ENCODE results near the gene ADGRA1. TPM values are rescaled to one million over a fixed set of nuclear protein-coding genes. Genes with fewer than 3 reads are reported as not detected.

Gene ADGRA1
- total RNA-seq, 4 donors from 2014 or later = 0.07 to 1.0 TPM; not detected in 2

DNA sequence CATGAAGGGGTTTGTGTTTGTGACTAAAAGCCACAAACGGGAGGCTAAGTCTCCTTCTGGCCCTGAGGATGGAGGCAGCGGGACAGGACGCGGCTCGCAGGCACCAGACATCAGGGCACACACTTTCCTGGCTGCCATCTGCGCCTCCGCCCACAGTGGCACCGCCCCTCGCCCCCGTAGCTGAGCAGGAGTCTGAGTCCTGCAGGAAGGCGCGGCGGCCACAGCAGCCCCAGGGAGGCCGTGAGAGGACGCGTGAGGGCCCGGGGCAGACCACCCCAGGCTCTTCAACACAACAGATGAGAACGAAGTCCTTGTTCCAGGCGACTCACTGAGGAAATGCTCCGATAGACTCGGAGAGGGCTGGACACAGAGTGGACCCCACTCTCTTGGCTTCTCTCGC, 6.6 kb downstream of the ADGRA1 start:
- intact Hi-C loops (cut with DNase I; ENCODE audit: low total_unique reads) = no loop called here
- Histone ChIP-seq H3K4me1 (no peaks in the 10 kb centered on the region), H3K27me3 (no peaks in the 10 kb centered on the region), H3K36me3 (no peaks in the 10 kb centered on the region), H3K9me3 (no peaks in the 10 kb centered on the region), H3K27ac (no peak overlapping the region), H3K4me3 (no peak overlapping the region)
- no peak for DNase-seq
- TF ChIP-seq POLR2A (IDR thresholded peaks at IDR 0.05) = no peak
- TF ChIP-seq, protein P1, sequence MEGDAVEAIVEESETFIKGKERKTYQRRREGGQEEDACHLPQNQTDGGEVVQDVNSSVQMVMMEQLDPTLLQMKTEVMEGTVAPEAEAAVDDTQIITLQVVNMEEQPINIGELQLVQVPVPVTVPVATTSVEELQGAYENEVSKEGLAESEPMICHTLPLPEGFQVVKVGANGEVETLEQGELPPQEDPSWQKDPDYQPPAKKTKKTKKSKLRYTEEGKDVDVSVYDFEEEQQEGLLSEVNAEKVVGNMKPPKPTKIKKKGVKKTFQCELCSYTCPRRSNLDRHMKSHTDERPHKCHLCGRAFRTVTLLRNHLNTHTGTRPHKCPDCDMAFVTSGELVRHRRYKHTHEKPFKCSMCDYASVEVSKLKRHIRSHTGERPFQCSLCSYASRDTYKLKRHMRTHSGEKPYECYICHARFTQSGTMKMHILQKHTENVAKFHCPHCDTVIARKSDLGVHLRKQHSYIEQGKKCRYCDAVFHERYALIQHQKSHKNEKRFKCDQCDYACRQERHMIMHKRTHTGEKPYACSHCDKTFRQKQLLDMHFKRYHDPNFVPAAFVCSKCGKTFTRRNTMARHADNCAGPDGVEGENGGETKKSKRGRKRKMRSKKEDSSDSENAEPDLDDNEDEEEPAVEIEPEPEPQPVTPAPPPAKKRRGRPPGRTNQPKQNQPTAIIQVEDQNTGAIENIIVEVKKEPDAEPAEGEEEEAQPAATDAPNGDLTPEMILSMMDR (IDR thresholded peaks at IDR 0.05) = no peak

DNA sequence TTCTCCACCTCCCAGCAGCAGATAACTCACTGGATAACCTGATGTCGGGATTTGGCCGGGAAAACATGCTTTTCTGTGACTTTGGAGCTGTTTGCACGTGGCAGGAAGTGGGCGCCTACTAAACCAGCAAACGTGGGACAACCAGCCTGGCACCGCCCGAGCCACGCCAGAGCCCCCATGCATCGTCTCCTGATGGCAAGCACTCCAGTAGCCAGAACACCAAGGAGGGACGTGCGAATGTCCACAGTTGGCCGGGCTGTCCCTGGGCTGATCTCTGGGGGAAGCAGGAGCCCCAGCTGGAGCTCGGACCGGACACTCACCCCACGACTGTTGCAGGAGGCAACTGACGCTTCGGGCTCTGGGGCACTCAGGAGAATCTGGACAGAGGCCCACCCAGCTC, 7.1 kb downstream of the ADGRA1 start:
- H3K4me1 ChIP-seq = no peaks in the 10 kb centered on the region
- no peaks in the 10 kb centered on the region for H3K27me3 ChIP-seq
- no peaks in the 10 kb centered on the region for H3K36me3 ChIP-seq
- intact Hi-C loops (cut with DNase I; ENCODE audit: low total_unique reads) = no loop called here
- H3K27ac ChIP-seq = no peak overlapping the region
- DNase-seq = no peak
- H3K9me3 ChIP-seq = no peaks in the 10 kb centered on the region
- TF ChIP-seq, protein P1 (IDR thresholded peaks at IDR 0.05) = no peak
- TF ChIP-seq POLR2A (IDR thresholded peaks at IDR 0.05) = no peak
- no peak overlapping the region for H3K4me3 ChIP-seq

DNA sequence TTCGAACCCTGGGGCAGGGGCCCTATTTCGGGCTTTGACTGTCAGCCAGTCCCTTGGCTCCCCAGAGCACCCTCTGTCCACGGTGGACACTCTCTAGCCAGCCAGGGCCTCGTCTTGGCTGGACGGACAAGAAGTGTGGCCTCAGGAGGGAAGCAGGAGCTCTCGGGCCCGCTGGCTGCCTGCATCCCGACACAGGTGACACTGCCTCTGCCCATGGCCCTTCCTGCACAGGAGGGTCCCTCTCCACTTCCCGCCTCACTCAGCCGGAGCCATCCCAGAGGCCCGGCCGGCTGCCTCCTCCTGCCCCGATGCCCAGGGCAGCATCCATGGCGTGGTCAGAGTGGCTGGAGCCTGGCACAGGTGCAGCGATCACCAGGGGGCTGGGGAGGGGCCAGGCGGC, 7.9 kb downstream of the ADGRA1 start:
- no peaks in the 10 kb centered on the region for H3K36me3 ChIP-seq
- no peaks in the 10 kb centered on the region for H3K27me3 ChIP-seq
- no peak overlapping the region for H3K4me3 ChIP-seq
- intact Hi-C loops (cut with DNase I; ENCODE audit: low total_unique reads) = no loop called here
- no peak overlapping the region for H3K27ac ChIP-seq
- no peaks in the 10 kb centered on the region for H3K4me1 ChIP-seq
- no peak for TF ChIP-seq POLR2A (IDR thresholded peaks at IDR 0.05)
- TF ChIP-seq, protein P1 (IDR thresholded peaks at IDR 0.05) = no peak
- H3K9me3 ChIP-seq = no peaks in the 10 kb centered on the region
- no peak for DNase-seq

- Histone ChIP-seq H3K9me3 (no peaks in the 10 kb centered on the region), H3K27me3 (no peaks in the 10 kb centered on the region)
- intact Hi-C loops (cut with DNase I; ENCODE audit: low total_unique reads) = no loop called here
Measured at GRCh38 chr10:133096616-133097269, 9.0 kb downstream of the ADGRA1 start.

GRCh38 chr10:133097418-133097817, 9.7 kb downstream of the ADGRA1 start:
- Histone ChIP-seq H3K4me1 (no peaks in the 10 kb centered on the region), H3K36me3 (no peaks in the 10 kb centered on the region), H3K27me3 (no peaks in the 10 kb centered on the region), H3K27ac (no peak overlapping the region), H3K4me3 (no peak overlapping the region), H3K9me3 (no peaks in the 10 kb centered on the region)
- intact Hi-C loops (cut with DNase I; ENCODE audit: low total_unique reads) = no loop called here
- TF ChIP-seq POLR2A (IDR thresholded peaks at IDR 0.05) = no peak
- TF ChIP-seq, protein P1 (IDR thresholded peaks at IDR 0.05) = no peak
- no peak for DNase-seq

More at GRCh38 chr10:133096616-133097269, 9.0 kb downstream of the ADGRA1 start:
- no peaks in the 10 kb centered on the region for H3K36me3 ChIP-seq
- no peak for TF ChIP-seq POLR2A (IDR thresholded peaks at IDR 0.05)
- TF ChIP-seq, protein P1 (IDR thresholded peaks at IDR 0.05) = no peak
- no peak for DNase-seq
- no peak overlapping the region for H3K4me3 ChIP-seq
- no peaks in the 10 kb centered on the region for H3K4me1 ChIP-seq
- no peak overlapping the region for H3K27ac ChIP-seq
